KOPT-K1 (cell line): Measurements from ENCODE around the gene NT5C3B.
"Not testable (repeated sequence)": the region's sequence is repeated elsewhere in the genome, so short reads cannot be mapped to it uniquely, and the experiment has no call there.

Experiments
- H3K27ac ChIP-seq: fragments of 200-600 bp; sonication (generic); 2 replicates; pipeline ENCODE4 v1.5.1; 2016; ENCODE audit warnings: antibody characterized with exemption, mild to moderate bottlenecking, low read depth, low read length; ENCODE audit not compliant: poor library complexity, severe bottlenecking
- H3K36me3 ChIP-seq: fragments of 200-600 bp; sonication (generic); 2 replicates; pipeline ENCODE4 v1.5.1; 2017; ENCODE audit warnings: antibody characterized with exemption, mild to moderate bottlenecking, low read length, moderate library complexity; ENCODE audit not compliant: insufficient read depth
- H3K9me3 ChIP-seq: fragments of 200-600 bp; sonication (generic); 2 replicates; pipeline ENCODE4 v1.5.1; 2017; ENCODE audit warnings: antibody characterized with exemption, low read length, mild to moderate bottlenecking; ENCODE audit not compliant: insufficient read depth, poor library complexity, severe bottlenecking

NT5C3B gene

DNA sequence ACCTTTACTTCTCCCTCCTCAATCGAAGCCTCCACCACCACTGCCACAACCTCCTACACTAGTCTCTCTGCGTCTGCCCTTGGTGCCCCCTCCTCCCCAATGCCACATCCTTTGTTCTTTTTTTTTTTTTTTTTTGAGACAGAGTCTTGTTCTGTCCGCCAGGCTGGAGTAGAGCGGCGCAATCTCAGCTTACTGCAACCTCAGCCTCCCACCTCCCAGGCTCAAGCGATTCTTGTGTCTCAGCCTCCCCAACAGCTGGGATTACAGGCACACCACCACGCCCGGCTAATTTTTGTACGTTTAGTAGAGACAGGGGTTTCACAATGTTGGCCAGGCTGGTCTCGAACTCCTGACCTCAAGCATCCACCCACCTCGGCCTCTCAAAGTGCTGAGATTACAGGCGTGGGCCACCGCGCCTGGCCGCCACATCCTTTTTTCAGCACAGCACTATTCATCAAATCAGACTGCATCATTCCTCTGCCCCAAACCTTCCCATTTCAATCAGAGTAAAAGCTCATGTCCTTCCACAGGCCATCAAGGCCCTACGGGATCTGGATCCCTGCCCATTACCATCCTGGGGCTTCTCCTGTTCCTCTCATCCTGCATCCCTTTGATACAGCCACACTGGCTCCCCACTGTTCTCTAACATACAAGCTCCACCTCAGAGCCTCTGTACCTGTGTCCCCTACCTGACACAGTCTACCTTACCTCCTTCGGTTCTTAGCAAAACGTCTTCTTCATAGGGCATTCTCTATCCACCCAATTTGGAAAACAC, 27.2 kb upstream of the NT5C3B start:
- H3K36me3 ChIP-seq, result peaks cover 17% of the 10 kb centered on the region
- no peaks in the 10 kb centered on the region for H3K9me3 ChIP-seq
- no peak overlapping the region for H3K27ac ChIP-seq

DNA sequence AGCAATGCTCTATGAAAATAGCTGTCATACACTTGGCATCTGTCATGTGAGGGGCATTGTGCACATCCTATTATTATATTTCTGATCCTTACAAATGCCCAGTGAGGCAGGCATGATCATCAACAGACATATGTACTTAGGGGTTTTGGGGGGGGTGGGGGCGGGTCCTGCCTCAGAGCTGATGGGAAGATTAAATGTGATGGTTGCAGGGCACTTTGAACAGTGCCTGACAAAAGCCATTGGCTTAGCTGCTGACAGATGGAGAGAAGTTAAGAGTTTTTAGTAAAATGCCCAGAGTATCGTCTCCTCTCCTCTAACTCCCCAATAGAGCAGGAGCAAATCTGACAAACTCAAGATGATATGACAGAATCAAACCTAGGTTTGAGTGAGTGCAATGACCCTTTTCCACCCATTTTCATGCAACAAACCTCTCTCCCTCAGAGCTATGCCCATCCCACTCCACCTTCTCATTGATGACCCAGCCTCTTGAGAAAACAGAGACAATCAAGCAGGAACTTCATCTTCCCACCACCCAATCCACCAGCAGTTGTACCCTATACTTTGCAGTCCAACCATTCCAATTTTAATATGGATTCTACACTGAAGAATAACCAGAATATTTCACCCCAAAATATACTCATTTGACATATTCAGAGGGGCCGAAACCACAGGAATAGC, 24.4 kb upstream of the NT5C3B start:
- Histone ChIP-seq H3K9me3 (no peaks in the 10 kb centered on the region), H3K36me3 (no peaks in the 10 kb centered on the region)

DNA sequence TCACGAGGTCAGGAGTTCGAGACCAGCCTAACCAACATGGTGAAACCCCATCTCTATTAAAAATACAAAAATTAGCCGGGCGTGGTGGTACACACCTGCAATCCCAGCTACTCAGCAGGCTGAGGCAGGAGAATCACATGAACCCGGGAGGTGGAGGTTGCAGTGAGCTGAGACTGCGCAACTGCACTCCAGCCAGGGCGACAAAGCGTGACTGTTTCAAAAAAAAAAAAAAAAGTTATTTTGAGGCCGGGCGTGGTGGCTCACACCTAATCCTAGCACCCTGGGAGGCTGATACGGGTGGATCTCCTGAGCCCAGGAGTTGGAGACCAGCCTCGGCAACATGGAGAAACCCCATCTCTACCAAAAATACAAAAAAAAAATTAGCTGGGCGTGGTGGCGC, 15.3 kb upstream of the NT5C3B start:
- peaks cover 65% of the 10 kb centered on the region for H3K36me3 ChIP-seq
- not testable (repeated sequence) for H3K9me3 ChIP-seq

More for the DNA sequence above, 24.4 kb upstream of the NT5C3B start:
- H3K27ac ChIP-seq, result no peak overlapping the region

GRCh38 chr17:41849251-41849990, 13.4 kb upstream of the NT5C3B start:
- peaks cover 56% of the 10 kb centered on the region for H3K36me3 ChIP-seq
- no peak overlapping the region for H3K27ac ChIP-seq
- no peaks in the 10 kb centered on the region for H3K9me3 ChIP-seq

More for the DNA sequence above, 15.3 kb upstream of the NT5C3B start:
- H3K27ac ChIP-seq, result not testable (repeated sequence)

DNA sequence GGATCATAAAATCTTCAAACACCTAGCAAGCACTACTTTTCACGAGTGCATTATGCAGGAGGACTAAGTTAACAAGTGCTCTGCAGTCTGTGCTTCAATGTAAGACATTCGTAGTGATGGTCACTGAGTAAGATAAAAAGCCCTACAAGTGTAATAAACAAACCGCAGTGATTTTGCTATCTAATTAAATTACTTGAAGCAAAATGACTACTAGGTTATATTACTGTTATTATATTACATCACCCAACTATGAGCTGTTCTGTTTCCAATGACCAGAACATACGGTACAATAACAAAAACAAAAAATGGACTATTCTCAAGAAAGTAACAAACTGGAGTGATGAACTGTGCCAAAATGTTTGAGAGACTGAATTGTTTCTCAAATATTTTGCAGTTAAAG, 12.8 kb upstream of the NT5C3B start:
- Histone ChIP-seq H3K9me3 (no peaks in the 10 kb centered on the region), H3K27ac (no peak overlapping the region), H3K36me3 (peaks cover 49% of the 10 kb centered on the region)

- H3K27ac ChIP-seq, result no peak overlapping the region
Measured at GRCh38 chr17:41844971-41845370, 8.9 kb upstream of the NT5C3B start.

DNA sequence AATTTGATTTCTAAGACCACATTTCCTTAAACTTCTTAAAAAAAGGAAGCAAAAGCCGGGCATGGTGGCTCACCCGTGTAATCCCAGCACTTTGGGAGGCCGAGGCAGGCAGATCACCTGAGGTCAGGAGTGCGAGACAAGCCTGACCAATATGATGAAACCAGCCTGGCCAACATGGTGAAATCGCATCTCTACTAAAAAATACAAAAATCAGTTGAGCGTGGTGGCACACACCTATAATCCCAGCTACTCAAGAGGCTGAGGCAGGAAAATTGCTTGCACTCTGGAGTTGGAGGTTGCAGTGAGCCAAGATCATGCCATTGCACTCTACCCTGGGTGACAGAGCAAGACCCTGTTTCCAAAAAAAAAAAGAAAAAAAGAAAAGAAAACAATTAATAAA, 4.7 kb upstream of the NT5C3B start:
- H3K9me3 ChIP-seq, H3K36me3 ChIP-seq, H3K27ac ChIP-seq: not testable (repeated sequence)

More at GRCh38 chr17:41844971-41845370, 8.9 kb upstream of the NT5C3B start:
- no peaks in the 10 kb centered on the region for H3K9me3 ChIP-seq
- peaks cover 19% of the 10 kb centered on the region; the same call in 1 of the 2 replicates for H3K36me3 ChIP-seq

- H3K9me3 ChIP-seq, H3K27ac ChIP-seq, H3K36me3 ChIP-seq: not testable (repeated sequence)
Measured at GRCh38 chr17:41839448-41839847, 3.4 kb upstream of the NT5C3B start.

DNA sequence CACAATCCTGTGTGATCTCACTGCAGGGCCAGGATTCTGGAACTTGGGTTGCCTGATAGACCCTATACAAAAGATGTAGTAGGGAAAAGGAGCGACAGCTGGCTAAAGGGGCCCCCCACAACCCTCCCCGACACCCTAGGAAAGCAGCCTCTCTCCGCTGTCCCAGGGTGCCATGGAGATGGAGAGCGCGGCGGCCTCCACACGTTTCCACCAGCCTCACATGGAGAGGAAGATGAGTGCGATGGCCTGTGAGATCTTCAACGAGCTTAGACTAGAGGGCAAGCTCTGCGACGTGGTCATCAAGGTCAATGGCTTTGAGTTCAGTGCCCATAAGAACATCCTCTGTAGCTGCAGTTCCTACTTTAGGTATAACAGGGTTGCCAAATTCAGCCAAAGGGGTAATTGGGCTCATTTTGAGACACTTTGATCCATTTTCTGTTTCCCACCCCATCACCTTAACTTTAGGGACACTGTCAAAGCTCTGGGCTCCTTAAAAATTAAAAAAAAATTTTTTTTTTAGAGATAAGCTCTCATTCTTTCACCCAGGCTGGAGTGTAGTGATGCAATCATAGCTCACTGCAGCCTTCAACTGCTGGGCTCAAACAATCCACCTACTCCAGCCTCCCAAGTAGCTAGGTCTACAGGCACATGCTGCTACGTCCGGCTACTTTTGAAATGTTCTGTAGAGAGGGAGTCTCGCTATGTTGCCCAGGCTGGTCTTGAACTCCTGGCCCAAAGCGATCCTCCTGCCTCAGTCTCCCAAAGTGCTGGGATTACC, 1.9 kb upstream of the NT5C3B start, which contains the start of gene KLHL10:
Gene KLHL10 (plus strand): TSS at position 65 of the 778 bp plus-strand sequence. CDS start 108 bp downstream, at position 173.
- no peak within 1 kb of the TSS for H3K27ac ChIP-seq
- H3K36me3 ChIP-seq, result 0 out of 2 replicates have a peak, but pooled peaks cover 11% of the 10 kb centered on the region
- H3K9me3 ChIP-seq, result no peaks in the 10 kb centered on the region

DNA sequence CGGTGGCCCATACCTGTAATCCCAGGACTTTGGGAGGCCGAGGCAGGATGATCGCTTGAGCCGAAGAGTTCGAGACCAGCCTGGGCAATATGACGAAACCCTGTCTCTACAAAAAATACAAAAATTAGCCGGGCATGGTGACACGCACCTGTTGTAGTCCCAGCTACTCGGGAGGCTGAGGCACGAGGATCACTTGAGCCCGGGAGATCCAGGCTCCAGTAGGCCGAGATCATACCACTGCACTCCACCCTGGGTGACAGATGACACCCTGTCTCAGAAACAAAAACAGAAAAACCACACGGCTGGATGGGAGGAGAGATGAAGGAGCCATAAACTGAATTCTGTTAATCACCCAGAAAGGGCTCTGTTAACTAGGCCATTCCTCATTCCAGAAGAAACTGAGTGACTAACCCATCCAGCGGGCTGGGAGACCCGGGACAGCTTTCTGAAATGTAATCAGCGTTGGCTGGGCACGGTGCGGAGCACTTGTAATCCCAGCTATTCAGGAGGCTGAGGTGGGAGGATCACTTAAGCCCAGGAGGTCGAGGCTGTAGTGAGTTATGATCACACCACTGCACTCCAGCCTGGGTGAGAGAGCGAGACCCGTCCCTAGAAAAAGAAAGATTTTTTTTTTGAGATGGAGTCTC, 641 bp upstream of the NT5C3B start:
- peaks cover 23% of the 10 kb centered on the region for H3K36me3 ChIP-seq
- no peak overlapping the region for H3K27ac ChIP-seq
- no peaks in the 10 kb centered on the region for H3K9me3 ChIP-seq

- peaks cover 36% of the 10 kb centered on the region for H3K36me3 ChIP-seq
- H3K27ac ChIP-seq, result peak overlapping the region; percentile 53
- no peaks in the 10 kb centered on the region for H3K9me3 ChIP-seq
Measured at GRCh38 chr17:41835214-41835799, 725 bp downstream of the NT5C3B start.

GRCh38 chr17:41829961-41830360, 6.1 kb downstream of the NT5C3B start:
- H3K36me3 ChIP-seq, result peaks cover 80% of the 10 kb centered on the region
- H3K27ac ChIP-seq, H3K9me3 ChIP-seq: not testable (repeated sequence)

GRCh38 chr17:41825175-41825845, 10.7 kb downstream of the NT5C3B start:
- Histone ChIP-seq H3K36me3 (peaks cover 47% of the 10 kb centered on the region), H3K27ac (no peak overlapping the region)

More at GRCh38 chr17:41825175-41825845, 10.7 kb downstream of the NT5C3B start:
- H3K9me3 ChIP-seq, result no peaks in the 10 kb centered on the region
